Measurements from ENCODE around the gene ADD2.

DNA sequence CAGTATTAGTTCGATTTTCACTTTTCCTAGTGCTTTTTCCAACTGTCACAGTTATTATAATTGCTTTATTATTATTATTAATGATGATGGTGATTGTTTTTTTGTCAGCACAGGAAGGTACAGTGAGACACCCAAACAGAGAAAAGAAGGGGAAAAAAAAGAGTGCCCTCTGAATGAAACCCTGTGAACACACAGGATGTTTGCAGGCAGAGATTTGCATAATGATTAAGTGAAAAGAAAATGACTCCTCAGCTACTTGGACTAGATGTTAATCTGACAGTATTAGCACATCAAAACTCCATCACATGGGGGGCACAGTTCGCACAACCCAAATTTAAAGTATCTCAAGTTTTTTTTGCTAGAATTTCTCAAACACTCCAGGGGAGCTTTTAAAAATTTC lies 32.9 kb downstream of the ADD2 start:
- TF ChIP-seq SP1 (IDR thresholded peaks at IDR 0.05) = no peak
- TF ChIP-seq ZNF384 (IDR thresholded peaks at IDR 0.05) = no peak
- TF ChIP-seq HDGF (IDR thresholded peaks at IDR 0.05; ENCODE audit: borderline replicate concordance) = no peak
- no peak for TF ChIP-seq ELF4 (IDR thresholded peaks at IDR 0.05)
- no peak for TF ChIP-seq BHLHE40 (IDR thresholded peaks at IDR 0.05; ENCODE audit: borderline replicate concordance)
- no peak for TF ChIP-seq LEF1 (IDR thresholded peaks at IDR 0.05; ENCODE audit: borderline replicate concordance)
- no peak for TF ChIP-seq ARNT (IDR thresholded peaks at IDR 0.05)
- TF ChIP-seq FOXA1 (IDR thresholded peaks at IDR 0.05) = no peak
- no peak for TF ChIP-seq CTBP1 (IDR thresholded peaks at IDR 0.05; ENCODE audit: borderline replicate concordance)
- TF ChIP-seq TARDBP (IDR thresholded peaks at IDR 0.05) = no peak
- TF ChIP-seq NFRKB (IDR thresholded peaks at IDR 0.05) = no peak
